Prostate gland (tissue), 2 donors: Measurements from ENCODE around the gene P4HTM.

Experiments used
- POLR2A ChIP-seq: fragments of 450-650 bp; IDR thresholded peaks from one replicate; pipeline ENCODE4 v1.6.1; 2016; ENCODE audit warnings: antibody characterized with exemption, mild to moderate bottlenecking
- TF ChIP-seq, protein P1 (sequence below), 4 experiments: fragments of 200-600 bp in 2 of 4; fragments of 450-650 bp in 2 of 4; sonication (generic) in 2 of 4; IDR thresholded peaks; 1 replicate in 3 of 4; 2 replicates in 1 of 4; pipeline ENCODE4 v1.5.1; 2016 to 2019; ENCODE audit warnings: antibody characterized with exemption in 4 of 4, mild to moderate bottlenecking in 2 of 4, moderate library complexity in 2 of 4

- TF ChIP-seq, protein P1, sequence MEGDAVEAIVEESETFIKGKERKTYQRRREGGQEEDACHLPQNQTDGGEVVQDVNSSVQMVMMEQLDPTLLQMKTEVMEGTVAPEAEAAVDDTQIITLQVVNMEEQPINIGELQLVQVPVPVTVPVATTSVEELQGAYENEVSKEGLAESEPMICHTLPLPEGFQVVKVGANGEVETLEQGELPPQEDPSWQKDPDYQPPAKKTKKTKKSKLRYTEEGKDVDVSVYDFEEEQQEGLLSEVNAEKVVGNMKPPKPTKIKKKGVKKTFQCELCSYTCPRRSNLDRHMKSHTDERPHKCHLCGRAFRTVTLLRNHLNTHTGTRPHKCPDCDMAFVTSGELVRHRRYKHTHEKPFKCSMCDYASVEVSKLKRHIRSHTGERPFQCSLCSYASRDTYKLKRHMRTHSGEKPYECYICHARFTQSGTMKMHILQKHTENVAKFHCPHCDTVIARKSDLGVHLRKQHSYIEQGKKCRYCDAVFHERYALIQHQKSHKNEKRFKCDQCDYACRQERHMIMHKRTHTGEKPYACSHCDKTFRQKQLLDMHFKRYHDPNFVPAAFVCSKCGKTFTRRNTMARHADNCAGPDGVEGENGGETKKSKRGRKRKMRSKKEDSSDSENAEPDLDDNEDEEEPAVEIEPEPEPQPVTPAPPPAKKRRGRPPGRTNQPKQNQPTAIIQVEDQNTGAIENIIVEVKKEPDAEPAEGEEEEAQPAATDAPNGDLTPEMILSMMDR (IDR thresholded peaks at IDR 0.05): no peak
- TF ChIP-seq POLR2A: no peak
Observed at GRCh38 chr3:48991851-48992545, 2.0 kb downstream of the P4HTM start.
